HG03039 (cell line): ENCODE measurements around the gene ANXA2.
"Not testable (repeated sequence)": the region's sequence is repeated elsewhere in the genome, so short reads cannot be mapped to it uniquely, and the experiment has no call there.

ENCODE experiments used
- ATAC-seq: cut with Tn5 transposase; IDR thresholded peaks from one replicate; pipeline ENCODE4 v1.9.1; 2021; ENCODE audit warnings: mild to moderate bottlenecking, moderate library complexity; ENCODE audit not compliant: unreplicated experiment

The ANXA2 gene

GRCh38 chr15:60411774-60412425 is 14.1 kb upstream of the ANXA2 start:
- ATAC-seq, result no peak

DNA sequence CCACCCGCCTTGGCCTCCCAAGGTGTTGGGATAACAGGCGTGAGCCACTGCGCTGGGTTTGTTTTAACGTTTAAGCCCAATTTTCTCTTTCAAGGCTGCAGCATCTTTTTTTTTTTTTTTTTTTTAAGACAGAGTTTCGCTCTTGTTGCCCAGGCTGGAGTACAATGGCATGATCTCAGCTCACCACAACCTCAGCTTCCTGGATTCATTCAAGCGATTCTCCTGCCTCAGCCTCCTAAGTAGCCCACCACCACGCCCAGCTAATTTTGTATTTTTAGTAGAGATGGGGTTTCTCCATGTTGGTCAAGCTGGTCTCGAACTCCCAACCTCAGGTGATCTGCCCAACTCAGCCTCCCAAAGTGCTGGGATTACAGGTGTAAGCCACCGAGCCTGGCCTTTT is 12.6 kb upstream of the ANXA2 start:
- ATAC-seq, result not testable (repeated sequence)

- ATAC-seq, result no peak
Measured at GRCh38 chr15:60408463-60408981, 10.7 kb upstream of the ANXA2 start.

GRCh38 chr15:60407415-60407805 is 9.6 kb upstream of the ANXA2 start:
- no peak for ATAC-seq

- no peak for ATAC-seq
Measured at GRCh38 chr15:60406513-60407414, 9.0 kb upstream of the ANXA2 start.

DNA sequence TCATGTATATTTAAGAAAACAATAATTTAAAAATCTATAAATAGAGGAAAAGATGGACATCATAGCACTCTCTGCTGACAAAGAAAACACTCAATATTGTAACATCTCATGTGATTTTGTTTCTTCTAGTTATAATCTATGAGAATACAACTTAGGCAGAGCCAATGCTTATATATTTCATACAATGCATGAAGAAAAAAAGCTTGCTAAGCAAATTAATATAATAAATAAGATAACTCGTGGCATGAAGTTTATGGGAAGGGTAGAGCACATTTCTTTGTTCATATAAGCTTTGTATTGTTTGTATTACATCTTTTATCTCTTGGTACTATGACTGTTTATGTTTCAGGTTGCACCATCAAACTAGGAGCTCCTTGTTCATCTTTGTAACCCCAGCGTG is 7.6 kb upstream of the ANXA2 start:
- ATAC-seq, result no peak

GRCh38 chr15:60404351-60404750 is 6.6 kb upstream of the ANXA2 start:
- not testable (repeated sequence) for ATAC-seq

- no peak for ATAC-seq
Measured at GRCh38 chr15:60400944-60401343, 3.2 kb upstream of the ANXA2 start.

GRCh38 chr15:60399931-60400330 is 2.1 kb upstream of the ANXA2 start:
- no peak for ATAC-seq

DNA sequence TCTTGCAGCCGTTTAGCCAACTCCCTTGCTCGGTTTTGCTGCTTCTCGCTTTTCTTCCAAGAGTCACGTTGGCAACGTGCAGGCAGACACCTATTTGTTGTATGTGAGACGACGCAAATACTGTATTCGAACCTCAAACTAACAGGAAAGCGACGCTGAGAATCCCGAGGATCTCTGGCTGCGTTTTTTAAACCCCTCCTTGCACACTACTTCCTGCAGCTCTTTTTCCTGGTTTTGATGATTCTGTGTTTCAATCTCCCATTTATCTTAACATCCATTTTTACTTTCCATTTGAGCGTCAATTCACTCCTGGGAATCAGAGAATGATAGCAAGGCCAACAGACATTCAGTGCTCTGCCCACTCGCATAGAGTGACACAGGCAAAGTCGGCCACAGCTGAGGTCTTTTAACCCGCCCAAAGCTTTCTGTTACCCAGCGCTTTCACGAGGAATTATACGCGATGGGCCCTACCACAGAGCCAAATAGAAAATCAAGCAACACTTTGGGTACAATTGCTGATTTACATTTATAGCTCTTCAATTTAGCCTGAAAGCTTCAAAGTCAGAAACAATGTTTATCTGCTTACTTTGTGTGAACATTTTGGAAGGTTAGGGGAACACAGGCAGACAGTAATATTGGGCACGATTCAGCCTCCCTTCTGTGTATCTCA is 1.6 kb upstream of the ANXA2 start:
- no peak for ATAC-seq

- peak; percentile 62 for ATAC-seq
Measured at GRCh38 chr15:60396958-60397771, 621 bp downstream of the ANXA2 start.

DNA sequence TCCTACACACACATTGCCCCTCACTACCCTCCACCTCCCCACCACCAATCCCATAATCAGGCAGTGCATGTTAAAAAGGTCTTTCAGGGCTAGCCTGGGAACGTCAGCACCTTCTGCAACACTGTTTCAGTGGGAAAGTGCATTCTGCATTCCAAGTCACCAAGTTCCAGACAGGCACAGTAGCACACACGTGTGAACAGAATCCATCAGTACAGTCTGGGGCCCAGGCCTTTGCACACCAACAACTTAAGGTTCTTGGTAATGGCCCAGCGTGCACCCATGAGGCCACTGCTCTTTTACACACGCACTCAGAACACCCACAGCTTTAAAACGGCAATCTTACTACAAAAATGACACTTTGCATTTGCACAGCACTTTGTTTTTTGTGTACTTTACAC is 1.2 kb downstream of the ANXA2 start:
- no peak for ATAC-seq

DNA sequence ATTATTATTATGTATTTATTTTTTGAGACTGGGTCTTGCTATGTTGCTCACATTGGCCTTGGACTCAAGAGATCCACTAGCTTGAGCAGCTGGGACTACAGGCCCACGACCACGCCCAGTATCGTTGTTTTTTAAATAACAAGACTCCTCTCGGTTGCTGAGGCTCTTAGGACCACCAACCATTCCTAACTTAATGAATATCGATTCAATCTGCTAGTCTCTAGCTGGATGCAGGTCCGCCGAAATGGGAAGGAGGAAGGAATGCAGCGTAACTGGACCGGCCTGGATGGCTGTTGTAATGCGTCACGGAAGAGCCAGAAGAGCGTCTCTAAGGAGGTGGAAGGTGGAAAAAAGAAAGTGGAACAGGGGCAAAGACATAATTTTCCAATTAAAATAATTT is 1.7 kb downstream of the ANXA2 start:
- ATAC-seq, result no peak

GRCh38 chr15:60395276-60396011 is 2.3 kb downstream of the ANXA2 start:
- no peak for ATAC-seq

DNA sequence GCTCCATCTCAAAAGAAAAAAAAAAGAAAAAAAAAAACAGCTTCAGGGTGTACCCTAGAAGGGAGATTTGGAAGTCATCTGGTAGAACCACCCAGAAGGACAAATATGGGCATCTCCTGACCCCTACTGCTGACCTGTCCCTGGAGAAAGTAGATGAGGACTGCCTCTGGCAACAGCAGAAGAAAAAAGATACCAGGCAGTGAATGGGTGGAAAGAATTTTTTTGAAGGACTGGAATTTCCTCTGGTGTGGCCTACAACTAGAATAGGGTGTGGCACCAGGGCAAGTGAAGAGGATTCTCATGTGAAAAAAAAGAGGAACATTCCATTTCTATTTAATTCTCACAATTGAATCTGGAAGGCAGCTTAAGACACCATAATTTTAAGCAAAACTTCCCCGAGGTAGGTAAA is 3.1 kb downstream of the ANXA2 start:
- no peak for ATAC-seq

DNA sequence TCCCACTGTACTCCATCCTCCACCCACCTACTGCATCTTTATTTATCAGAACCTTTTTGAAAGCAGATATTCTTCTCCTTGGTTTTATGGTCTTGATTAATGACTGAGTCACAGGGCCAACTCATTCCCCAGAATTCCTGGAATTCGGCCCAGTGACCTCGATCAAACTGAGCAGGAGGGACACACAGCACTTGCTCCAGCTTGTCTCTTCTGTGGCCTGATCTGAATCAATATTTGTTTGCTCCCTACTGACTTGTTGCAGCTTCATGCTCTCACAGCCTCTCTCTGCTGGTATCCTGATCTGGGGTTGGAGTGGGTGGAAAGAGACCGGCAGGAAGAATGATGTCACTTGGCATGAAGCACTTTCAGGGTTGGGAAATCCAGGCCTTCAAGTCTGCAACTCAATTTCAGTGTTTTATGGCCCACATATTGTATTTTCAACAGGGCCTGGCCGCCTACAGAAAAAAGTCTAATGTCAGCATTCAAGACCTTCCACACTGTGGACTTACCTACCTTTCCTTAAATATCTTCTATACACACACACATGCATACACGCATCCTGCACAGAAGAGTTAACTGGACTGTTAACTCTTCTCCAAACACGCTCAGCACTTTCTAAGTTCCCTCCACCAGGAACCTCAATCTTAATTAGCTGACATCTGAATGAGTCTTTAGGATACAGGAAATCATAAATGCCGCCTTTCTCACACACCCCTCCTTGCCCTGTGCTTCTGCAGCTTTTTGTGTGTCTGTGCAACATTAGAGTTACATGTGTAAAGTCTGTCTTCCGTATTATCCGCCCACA is 4.6 kb downstream of the ANXA2 start:
- no peak for ATAC-seq

GRCh38 chr15:60392601-60392985 is 5.2 kb downstream of the ANXA2 start:
- no peak for ATAC-seq

DNA sequence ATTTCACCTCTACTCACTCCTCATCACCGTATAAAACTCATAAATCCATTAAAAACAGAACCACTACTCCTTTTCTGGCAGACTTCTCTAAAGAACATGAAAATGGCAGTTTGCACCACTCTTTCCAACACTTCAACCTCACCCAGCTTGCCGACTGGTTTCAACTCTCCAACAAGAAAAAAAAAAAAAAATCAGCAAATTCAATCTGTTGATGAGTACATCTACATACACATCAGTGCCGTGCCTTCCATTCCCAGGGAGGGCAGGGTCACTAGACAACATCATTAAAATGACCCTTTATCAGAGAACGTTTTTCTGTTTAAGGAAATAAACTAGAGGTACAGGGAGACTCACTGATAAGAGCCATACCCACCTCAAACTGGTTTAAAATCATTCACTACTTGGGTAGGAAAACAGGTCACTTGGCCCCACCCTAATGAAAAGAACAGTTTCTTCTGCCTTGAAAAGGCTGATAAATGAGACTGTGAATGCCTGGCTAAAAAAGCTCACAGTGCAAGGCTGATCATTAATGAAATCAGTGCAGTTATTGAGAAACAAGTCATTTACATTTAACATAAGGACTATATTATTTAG is 6.0 kb downstream of the ANXA2 start:
- ATAC-seq, result no peak
